ENCODE measurements around the gene CTSD.

Gene CTSD

GRCh38 chr11:1747753-1748635 is 15.7 kb downstream of the CTSD start:
- Histone ChIP-seq H3K4me2 (ENCODE audit: low read depth, low read length, poor library complexity, severe bottlenecking) (no peak overlapping the region), H3K9me2 (replicated peaks; ENCODE audit: insufficient read depth, low read length) (no peaks in the 10 kb centered on the region), H3K9ac (ENCODE audit: low read length) (no peak overlapping the region), H2AFZ (ENCODE audit: low read depth, low read length, severe bottlenecking) (no peak overlapping the region), H3K27me3 (ENCODE audit: low read length) (no peaks in the 10 kb centered on the region), H3K36me3 (ENCODE audit: low read length) (no peaks in the 10 kb centered on the region), H3K4me3 (ENCODE audit: insufficient read depth, low read length, poor library complexity, severe bottlenecking) (no peak overlapping the region), H3K9me3 (ENCODE audit: insufficient read depth, low read length) (no peaks in the 10 kb centered on the region), H3K27ac (ENCODE audit: low read depth, low read length) (no peak overlapping the region), H4K20me1 (ENCODE audit: low read depth, low read length) (no peaks in the 10 kb centered on the region), H3K79me2 (ENCODE audit: insufficient read depth, low read length) (no peaks in the 10 kb centered on the region), H3F3A (ENCODE audit: insufficient read depth) (no peaks in the 10 kb centered on the region)
- no peak for TF ChIP-seq EZH2phosphoT487 (conservative IDR thresholded peaks at IDR 0.05; ENCODE audit: low read length)
- TF ChIP-seq, protein P1, sequence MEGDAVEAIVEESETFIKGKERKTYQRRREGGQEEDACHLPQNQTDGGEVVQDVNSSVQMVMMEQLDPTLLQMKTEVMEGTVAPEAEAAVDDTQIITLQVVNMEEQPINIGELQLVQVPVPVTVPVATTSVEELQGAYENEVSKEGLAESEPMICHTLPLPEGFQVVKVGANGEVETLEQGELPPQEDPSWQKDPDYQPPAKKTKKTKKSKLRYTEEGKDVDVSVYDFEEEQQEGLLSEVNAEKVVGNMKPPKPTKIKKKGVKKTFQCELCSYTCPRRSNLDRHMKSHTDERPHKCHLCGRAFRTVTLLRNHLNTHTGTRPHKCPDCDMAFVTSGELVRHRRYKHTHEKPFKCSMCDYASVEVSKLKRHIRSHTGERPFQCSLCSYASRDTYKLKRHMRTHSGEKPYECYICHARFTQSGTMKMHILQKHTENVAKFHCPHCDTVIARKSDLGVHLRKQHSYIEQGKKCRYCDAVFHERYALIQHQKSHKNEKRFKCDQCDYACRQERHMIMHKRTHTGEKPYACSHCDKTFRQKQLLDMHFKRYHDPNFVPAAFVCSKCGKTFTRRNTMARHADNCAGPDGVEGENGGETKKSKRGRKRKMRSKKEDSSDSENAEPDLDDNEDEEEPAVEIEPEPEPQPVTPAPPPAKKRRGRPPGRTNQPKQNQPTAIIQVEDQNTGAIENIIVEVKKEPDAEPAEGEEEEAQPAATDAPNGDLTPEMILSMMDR (IDR thresholded peaks at IDR 0.05; ENCODE audit: insufficient read depth, low read length, poor library complexity, severe bottlenecking) = no peak

- Histone ChIP-seq H3K4me3 (ENCODE audit: insufficient read depth, low read length, poor library complexity, severe bottlenecking) (no peak overlapping the region), H3F3A (ENCODE audit: insufficient read depth) (no peaks in the 10 kb centered on the region), H3K27ac (ENCODE audit: low read depth, low read length) (no peak overlapping the region), H3K36me3 (ENCODE audit: low read length) (no peaks in the 10 kb centered on the region), H3K9me2 (replicated peaks; ENCODE audit: insufficient read depth, low read length) (no peaks in the 10 kb centered on the region), H3K79me2 (ENCODE audit: insufficient read depth, low read length) (no peaks in the 10 kb centered on the region), H3K4me2 (ENCODE audit: low read depth, low read length, poor library complexity, severe bottlenecking) (no peak overlapping the region), H2AFZ (ENCODE audit: low read depth, low read length, severe bottlenecking) (no peak overlapping the region), H3K9ac (ENCODE audit: low read length) (no peak overlapping the region), H4K20me1 (ENCODE audit: low read depth, low read length) (no peaks in the 10 kb centered on the region), H3K27me3 (ENCODE audit: low read length) (no peaks in the 10 kb centered on the region), H3K9me3 (ENCODE audit: insufficient read depth, low read length) (no peaks in the 10 kb centered on the region)
- no peak for TF ChIP-seq EZH2phosphoT487 (conservative IDR thresholded peaks at IDR 0.05; ENCODE audit: low read length)
- TF ChIP-seq, protein P1 (IDR thresholded peaks at IDR 0.05; ENCODE audit: insufficient read depth, low read length, poor library complexity, severe bottlenecking) = no peak
Observed at GRCh38 chr11:1746956-1747752, 16.6 kb downstream of the CTSD start.

DNA sequence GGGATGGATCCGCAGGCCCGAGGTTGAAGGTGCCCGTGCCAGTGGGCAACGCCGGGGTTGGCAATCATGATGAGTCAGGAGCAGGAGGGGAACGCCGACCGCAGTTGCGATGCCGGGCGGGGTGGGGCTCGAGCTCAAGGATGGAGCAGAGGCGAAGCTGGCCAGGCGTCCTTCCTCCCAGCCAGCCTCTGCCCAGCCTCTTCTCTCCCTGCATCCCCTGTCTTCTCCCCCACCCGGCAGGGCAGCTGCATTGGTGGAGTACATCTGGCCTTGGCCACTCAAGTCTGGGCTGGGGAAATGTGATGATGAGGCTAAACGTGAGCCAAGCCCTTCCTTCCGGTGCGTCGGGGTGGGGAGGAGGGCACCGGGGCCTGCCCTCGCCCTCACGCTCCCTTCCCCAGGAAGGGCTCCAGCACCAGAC is 17.2 kb downstream of the CTSD start:
- H3K27me3 ChIP-seq (ENCODE audit: low read length) = no peaks in the 10 kb centered on the region
- H3K9ac ChIP-seq (ENCODE audit: low read length) = no peak overlapping the region
- no peaks in the 10 kb centered on the region for H3K36me3 ChIP-seq (ENCODE audit: low read length)
- no peaks in the 10 kb centered on the region for H4K20me1 ChIP-seq (ENCODE audit: low read depth, low read length)
- H3K9me3 ChIP-seq (ENCODE audit: insufficient read depth, low read length) = no peaks in the 10 kb centered on the region
- no peak overlapping the region for H3K4me3 ChIP-seq (ENCODE audit: insufficient read depth, low read length, poor library complexity, severe bottlenecking)
- no peaks in the 10 kb centered on the region for H3F3A ChIP-seq (ENCODE audit: insufficient read depth)
- no peak overlapping the region for H2AFZ ChIP-seq (ENCODE audit: low read depth, low read length, severe bottlenecking)
- no peaks in the 10 kb centered on the region for H3K79me2 ChIP-seq (ENCODE audit: insufficient read depth, low read length)
- H3K9me2 ChIP-seq (replicated peaks; ENCODE audit: insufficient read depth, low read length) = no peaks in the 10 kb centered on the region
- no peak overlapping the region for H3K27ac ChIP-seq (ENCODE audit: low read depth, low read length)
- no peak overlapping the region for H3K4me2 ChIP-seq (ENCODE audit: low read depth, low read length, poor library complexity, severe bottlenecking)
- TF ChIP-seq, protein P1 (IDR thresholded peaks at IDR 0.05; ENCODE audit: insufficient read depth, low read length, poor library complexity, severe bottlenecking) = no peak
- no peak for TF ChIP-seq EZH2phosphoT487 (conservative IDR thresholded peaks at IDR 0.05; ENCODE audit: low read length)
